NCI-H187 treated with DMSO at 0.1 percent for 48 hours (cell line): ENCODE measurements around the gene NNMT.

ENCODE experiments used
- DNase-seq: peaks from one replicate; lab custom pipeline; 2025; lab: John Stamatoyannopoulos, UW

Gene NNMT

DNA sequence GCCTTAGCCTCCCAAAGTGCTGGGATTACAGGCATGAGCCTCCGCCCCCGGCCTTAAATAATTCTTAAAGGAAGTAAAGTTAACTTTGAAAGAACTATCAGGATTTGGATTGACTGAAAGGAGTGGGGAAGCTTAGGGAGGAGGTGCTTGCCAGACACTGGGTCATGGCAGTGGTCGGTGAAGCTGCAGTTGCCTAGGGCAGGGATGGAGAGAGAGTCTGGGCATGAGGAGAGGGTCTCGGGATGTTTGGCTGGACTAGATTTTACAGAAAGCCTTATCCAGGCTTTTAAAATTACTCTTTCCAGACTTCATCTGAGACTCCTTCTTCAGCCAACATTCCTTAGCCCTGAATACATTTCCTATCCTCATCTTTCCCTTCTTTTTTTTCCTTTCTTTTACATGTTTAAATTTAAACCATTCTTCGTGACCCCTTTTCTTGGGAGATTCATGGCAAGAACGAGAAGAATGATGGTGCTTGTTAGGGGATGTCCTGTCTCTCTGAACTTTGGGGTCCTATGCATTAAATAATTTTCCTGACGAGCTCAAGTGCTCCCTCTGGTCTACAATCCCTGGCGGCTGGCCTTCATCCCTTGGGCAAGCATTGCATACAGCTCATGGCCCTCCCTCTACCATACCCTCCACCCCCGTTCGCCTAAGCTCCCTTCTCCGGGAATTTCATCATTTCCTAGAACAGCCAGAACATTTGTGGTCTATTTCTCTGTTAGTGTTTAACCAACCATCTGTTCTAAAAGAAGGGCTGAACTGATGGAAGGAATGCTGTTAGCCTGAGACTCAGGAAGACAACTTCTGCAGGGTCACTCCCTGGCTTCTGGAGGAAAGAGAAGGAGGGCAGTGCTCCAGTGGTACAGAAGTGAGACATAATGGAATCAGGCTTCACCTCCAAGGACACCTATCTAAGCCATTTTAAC, at the start of gene NNMT:
Gene NNMT, plus strand, starts transcription at position 724 of the 929 bp plus-strand sequence. Its CDS starts 158 bp downstream, at position 882.
- DNase-seq, result no peak

DNA sequence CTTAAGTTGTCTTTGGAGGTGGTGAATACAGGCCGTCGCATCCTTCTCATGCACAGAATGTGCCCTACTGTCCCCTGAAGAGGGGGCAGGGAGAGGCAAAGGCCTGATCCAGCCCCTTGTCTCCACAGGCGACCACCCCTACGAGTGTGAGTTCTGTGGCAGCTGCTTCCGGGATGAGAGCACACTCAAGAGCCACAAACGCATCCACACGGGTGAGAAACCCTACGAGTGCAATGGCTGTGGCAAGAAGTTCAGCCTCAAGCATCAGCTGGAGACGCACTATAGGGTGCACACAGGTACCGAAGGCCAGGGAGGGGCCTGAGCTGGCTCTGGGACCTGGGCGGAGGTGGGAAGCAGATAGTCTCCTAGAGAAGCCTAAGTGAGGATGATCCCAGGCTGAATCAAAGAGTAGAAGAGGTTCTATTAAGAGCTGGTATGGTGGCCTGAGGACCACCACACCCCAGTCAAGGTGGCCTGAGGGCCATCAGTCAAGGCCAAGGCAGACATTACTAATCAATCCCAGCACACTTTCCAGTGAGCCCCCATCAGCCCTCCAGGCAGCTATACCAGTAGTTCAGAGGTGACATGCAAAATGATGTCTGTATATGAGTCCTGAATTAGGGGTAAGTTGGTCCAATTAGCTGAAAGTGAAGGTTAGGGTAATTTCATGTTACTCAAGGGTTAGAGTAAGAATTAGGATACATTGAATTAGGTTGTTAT, 49.0 kb upstream of the NNMT start:
- DNase-seq, result no peak

DNA sequence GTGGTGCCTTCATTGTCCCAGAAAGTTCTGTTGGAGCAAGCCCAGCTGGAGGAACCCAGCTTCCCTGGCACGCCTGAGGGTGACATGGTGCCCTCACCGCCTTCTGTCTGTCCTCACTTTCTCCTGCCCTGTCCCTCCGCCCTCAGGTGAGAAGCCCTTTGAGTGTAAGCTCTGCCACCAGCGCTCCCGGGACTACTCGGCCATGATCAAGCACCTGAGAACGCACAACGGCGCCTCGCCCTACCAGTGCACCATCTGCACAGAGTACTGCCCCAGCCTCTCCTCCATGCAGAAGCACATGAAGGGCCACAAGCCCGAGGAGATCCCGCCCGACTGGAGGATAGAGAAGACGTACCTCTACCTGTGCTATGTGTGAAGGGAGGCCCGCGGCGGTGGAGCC, 46.0 kb upstream of the NNMT start:
- DNase-seq, result no peak

DNA sequence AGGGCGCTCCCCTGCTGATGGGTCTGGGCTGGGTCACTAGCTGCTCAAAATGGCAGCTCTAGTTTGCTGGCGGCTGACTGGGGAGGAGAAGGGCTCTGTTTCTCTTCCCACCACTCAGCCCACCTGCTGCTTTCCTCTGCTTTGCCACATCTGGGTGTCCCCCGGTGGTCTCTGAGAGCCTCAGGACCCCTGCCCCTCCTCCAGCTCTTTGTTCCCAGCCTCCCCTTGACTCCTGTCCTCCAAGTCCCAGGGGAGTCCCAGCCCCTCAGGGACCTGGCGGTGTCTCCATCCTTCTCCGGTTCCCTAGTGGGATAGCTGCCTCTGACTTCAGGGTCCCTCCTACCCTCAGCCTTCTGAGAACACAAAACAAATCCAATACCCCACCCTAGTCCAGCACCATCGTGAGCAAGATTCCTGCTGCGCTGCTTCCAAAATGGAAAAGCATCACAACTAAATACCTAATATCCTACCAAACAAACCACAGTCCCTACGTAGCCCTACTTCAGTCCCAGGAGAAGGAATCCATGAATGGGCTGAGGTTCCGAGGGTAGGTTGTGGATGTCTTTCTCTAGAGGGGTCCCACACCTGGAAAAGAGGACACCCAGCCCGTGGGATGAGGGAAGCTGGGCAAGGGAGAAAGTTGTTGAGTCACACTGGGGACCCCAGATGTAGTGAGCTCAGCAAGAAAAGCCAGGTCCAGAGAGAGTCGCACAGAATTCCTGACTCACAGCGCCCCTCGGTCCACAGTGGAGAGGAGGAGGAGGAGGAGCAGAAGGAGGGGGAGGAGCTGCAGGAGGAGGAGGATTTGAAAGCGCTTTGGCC, 45.0 kb upstream of the NNMT start:
- no peak for DNase-seq

DNA sequence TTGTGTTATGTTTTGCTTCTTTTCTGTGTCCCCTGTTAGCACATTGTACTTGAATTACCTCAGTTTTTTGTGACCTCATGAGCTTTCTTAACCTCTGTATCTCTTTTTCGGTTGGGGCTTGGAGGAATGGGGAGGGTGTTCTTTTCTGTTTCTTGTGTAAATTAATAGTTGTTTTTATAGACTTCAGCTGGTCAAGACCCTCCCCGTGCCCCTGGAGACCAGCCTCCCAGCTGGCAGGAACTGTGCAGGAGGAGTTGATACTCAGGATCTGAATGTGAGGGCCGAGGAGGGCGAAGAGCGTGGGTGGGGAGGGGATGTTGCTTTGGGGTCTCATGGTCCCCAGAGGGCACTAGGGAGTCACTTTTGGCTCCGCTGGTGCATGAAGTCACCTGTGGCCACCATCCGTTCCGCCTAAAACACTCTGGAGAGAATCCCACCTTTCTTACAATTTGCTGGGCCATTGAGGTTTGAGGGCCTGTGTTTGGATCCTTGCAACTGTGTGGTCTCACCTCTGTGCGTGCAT, 44.3 kb upstream of the NNMT start:
- DNase-seq, result no peak

DNA sequence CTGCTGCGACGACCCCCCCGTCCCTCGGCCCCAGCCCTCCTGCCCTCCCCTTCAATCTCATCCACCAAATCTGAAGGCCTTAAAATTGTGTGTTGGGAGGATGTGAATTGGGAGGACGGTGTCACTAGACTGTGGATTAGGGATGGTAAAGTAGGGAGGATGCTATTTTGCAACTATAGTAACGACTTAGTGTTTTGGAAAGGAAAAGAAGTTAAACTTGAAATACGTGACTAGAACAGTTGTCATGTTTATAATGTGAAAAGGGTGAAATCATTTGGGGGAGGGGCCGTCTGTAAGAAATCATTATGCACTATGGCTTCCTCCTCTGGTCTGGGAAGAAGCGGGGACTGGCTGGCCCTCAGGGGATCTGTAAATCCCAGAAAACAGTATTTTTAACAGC, 43.4 kb upstream of the NNMT start:
- no peak for DNase-seq

DNA sequence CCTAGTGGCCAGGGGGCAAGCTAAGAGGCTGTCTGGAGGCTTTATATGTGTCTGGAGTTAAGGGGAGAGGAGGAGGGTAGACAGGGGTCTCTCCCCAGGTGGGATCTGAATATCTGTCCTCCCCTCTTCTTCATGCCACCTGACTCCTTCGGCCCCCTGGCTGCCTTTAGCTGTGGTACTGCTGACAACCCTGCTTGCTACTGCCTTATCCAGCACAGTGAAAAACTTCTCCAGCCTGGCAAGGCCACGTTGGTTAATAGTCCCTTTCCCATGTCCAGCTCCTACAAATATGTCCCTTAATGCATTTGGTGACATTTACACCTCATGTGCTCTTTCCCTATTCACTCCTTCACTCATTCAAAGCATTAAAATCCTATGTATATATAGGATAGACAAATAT, 42.4 kb upstream of the NNMT start:
- DNase-seq, result no peak

DNA sequence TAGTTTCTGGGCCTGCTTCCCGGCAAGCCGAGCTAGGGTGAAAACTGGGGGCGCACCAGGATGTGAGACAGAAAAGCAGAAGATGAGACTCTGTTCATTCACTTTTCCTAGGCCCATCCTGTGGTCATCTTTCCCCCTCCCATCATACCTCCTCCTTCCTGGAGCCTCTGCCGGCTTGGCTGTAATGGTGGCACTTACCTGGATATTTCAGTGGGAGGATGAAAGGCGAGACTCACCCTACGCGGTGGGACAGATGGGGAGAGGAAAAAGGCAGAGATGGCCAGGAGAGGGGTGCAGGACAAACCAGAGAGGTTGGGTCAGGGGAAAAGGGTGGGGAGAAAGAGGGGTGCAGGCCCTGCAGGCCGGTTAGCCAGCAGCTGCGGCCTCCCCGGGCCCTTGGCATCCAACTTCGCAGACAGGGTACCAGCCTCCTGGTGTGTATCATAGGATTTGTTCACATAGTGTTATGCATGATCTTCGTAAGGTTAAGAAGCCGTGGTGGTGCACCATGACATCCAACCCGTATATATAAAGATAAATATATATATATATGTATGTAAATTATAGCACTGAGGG, 41.5 kb upstream of the NNMT start:
- no peak for DNase-seq

DNA sequence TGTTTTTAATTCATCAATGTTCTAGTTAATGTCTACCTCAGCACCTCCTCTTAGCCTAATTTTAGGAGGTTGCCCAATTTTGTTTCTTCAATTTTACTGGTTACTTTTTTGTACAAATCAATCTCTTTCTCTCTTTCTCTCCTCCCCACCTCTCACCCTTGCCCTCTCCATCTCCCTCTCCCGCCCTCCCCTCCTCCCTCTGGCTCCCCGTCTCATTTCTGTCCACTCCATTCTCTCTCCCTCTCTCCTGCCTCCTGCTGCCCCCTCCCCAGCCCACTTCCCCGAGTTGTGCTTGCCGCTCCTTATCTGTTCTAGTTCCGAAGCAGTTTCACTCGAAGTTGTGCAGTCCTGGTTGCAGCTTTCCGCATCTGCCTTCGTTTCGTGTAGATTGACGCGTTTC, 40.9 kb upstream of the NNMT start:
- no peak for DNase-seq

DNA sequence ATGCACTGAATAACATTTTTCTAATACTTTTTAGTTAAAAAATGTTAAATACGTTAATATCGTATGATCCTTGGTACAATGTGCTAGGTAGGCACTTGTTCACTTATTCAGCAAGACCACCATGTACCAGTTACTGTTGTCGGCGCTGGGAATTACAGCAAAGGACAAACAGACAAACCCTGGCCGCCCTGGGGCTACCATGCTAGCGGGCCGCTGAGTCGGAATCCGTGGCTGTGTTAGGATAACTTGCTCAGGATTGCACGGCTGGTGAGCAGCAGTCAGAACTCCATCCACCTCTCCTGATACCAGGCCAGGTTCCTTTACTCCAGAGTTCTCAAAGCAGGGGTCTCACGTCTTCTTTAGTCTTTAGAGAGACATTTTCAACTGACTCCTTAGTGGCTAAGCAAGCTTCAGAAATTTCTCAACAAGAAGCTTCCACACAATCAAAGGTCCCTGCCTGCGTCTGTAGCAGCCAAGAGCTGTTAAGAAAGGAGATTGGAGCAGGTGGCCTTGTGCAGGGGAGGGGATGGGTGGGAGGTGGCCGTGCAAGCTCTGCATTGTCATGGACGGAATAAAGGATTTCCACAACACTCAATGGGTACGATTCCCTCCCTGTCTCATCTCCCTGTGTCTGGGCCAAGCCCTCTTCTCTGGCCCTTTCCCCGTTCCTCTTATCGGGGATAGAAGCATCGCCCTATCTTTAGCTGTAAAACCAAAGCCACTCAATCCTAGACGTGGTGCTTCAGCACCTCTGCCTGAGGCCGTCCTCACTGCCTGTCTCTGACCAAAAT, 39.8 kb upstream of the NNMT start:
- no peak for DNase-seq

DNA sequence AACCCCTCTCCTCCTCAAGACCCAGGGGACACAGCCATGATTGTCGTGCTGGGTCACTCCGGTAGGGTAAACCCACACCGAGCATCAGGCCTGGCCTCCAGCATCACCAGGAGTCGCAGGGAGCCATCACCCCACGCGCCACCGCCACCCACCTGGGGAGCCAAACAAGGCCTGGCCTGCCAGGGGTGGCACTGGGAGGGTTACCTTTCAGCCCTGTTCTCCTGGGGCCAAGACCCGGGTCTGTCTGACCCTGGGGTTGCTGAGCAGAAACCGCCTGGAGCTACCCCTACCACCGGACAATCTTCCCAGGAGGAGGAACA, 39.3 kb upstream of the NNMT start:
- no peak for DNase-seq

DNA sequence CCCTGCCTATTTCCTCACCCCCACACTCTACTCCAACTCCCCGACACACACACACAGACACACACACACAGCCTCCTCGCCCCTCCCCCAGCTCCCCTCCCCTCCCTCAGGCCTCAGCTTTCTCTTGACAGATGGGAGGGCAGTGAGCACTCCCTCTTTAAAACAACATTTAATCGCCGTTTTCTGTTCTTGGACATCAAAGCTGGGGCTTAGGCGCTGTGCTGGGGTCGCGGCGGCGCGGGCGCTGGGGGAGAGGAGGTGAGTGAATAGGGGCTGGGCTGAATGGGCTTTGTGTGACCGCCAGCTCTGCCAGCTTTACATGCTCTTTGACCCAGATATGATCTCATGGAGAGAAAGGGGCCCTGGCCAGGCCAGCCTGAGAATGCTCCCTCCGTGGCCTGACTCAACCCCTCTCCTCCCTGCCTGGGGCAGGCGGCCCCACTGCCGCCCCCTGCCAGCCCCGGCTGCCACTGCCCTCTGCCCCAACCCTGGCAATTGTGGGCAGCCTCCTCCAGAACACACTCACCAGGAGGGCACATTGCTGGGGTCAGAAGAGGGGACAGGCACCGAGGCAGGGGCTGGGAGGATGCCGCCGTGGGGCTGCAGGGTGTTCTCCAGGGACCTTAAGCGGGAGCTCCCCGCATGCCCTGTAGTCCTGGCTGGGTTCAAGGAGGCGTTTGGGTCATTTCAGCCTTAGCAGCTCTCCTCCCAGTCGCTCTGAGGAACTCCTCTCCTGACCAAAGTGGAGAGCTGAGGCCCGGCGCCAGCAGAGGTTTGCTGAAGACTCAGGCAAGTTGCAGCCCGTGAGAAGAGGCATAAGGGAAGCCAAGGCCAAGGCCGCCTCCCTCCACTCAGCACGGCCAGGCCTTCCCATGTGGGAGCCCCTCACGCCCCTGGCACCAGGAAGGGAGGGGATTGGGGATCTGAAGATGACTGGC, 38.3 kb upstream of the NNMT start:
- DNase-seq, result no peak

DNA sequence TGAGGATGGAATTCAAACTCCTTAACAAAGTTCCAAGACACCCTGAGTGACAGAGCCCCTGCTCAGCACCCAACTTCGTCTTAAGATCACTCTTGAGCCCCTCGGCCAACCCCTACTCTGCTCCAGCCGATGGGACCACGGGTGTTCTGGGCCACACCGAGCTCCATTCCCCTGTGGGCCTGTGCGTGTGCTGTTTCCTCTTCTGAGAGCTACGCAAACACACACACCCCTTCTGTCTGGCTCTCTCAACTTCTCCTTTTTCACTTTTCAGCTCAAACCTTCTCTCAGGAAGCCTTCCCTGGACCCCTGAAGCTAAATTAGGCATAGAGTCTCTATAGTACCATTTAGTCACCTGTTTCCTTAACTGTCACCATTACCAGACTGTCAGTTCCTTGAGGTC, 37.5 kb upstream of the NNMT start:
- DNase-seq, result no peak

DNA sequence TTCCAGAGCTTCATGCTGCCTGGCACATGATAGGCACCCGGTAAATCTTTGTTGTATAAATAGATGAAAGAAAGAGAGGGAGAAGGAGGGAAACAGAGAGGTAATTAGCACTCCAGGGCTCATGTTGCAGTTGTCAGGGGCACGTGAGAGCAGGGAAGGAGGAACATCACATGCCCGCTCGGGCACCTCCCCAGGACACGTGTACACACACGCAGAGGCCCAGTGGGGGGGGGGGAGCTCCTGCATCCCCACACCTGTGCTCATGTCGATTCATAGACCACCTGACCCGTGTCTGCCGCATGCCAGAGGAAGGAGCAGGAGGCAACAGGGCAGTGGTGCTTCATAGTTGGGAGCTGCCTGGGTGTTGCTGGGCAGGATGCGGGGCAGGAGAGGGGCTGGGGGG, 37.1 kb upstream of the NNMT start:
- no peak for DNase-seq

DNA sequence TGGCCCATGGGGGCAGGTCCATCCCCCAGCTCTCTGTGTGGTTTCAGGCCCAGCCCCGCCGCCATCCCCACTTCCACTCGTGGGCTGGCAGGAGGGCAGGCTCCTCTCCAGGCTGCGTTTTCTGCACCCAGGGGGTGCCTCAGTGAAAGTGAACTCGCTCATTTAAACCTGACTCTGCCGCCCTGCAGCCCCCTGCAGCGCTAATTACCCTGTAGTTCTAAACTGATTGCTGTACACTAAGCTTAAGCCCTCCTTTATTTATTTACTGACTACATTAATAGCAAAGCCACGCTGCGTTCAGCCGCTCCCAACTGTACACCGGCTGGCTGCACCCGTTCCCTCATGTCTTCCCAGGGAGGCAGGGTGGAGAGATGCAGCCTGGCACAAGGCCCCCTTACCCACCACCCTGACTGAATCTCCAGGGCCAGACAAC, 36.6 kb upstream of the NNMT start:
- no peak for DNase-seq

DNA sequence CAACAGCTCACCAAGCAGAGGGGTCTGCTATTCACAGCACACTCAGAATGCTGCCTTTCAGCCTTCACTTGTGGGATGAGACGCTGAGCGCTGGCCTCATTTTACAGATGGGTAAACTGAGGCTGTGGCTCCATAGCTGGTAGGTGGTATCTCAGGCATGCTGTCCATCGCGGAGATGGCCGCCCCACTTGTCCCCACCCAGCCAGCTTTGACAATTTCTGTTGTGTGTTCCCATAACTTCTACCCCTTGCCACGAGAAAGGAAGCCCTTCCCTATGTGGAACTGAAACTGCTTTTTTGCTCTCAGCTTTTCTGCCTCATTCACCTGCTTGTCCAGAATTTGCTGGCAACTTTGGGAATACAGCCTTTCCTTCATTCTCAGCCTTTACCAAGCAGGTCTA, 36.1 kb upstream of the NNMT start:
- DNase-seq, result no peak

DNA sequence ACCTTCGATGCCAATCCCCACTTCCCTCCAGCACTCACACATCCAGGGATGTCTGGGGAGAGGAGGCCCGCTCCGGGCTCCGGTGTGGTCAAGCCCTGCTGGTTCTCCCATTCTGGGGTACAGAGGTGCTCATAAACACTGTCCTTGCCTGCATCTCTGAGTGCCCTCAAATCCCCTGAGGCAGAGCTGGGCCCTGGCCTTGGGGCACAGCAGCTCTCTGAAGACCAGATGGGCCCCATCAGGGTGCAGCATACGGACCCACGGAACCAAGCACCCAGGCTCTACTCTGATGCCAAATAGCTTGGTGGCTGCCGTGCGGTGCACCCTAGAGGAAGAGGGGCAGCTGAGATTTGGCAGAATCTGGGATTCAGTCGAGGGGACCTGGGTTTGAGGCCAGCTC, 35.7 kb upstream of the NNMT start:
- no peak for DNase-seq

DNA sequence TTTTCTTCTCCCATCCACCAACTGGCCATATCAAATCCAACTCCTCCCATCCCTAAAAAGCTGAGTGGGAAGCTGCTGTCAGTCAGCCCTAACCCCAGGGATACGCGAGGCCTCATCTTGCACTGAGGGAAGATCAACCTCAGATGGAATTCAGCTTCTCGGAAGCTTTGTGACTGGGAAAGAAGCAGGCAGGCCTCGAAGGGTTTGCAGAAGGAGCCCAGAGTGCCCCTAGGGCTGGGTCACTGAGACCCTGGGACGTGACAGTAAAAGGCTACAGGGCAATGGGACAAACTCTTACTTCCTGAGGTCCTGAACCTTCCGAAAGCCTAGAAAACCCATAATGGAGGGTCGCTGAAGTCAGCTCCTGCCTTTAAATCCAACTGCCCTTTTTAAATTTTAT, 34.4 kb upstream of the NNMT start:
- no peak for DNase-seq

DNA sequence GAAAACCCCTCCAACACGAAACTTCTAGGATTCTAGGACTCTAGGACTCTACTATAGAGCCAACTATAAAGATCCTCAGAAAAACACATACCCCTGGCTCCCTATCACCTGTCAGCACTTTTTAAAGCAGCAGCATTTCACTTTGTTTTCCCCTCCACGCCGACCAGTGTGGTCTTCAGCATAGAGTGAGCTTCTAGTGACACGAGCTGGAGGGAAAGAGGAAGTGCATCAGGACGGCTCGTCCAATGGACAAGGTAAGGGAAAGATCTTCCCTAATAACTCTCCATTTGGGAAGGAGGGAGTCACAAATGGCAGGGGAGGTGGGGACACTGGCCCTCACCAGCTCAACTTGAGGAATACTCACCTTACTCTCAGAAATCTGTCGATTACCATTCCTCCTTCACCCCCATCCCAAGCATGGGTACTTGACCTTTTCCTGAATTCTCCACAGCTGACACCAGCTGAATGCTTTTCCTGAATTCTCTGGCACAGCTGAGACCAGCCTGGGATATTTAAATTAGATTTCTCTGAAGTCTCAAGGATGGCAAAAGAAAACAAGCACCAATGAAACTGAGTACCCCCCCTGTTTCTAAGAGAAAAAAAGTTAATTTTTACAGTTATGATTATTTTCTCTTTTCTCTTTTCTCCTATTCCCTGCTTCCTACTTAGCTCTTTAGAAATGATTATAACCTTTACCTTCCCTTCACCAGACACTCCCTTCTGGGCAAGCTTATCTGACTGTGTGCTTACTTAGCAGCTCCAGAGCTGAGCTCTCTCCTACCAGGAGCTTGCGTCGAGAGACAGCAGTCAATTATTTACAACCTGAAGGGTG, 33.3 kb upstream of the NNMT start:
- no peak for DNase-seq
